HEK293 (cell line): Measurements from ENCODE around the gene SELENOS.
A peak's percentile ranks its signal among the peaks of the same experiment; 100 is the strongest.

ENCODE experiments used
- CTCF ChIA-PET: fragments of 350-600 bp; formaldehyde crosslinking; extraction: SDS; loops from one replicate; lab custom pipeline; 2021; ENCODE audit warnings: antibody characterized with exemption; lab: Yijun Ruan, JAX
- POLR2A ChIA-PET: fragments of 300-600 bp; formaldehyde crosslinking; extraction: SDS; loops from one replicate; lab custom pipeline; 2020; ENCODE audit warnings: antibody characterized with exemption, inconsistent platforms; lab: Yijun Ruan, JAX
- H3K27ac ChIP-seq: fragments of 200-500 bp; sonication (Bioruptor generic); 2 replicates; pipeline ENCODE4 v1.5.1; 2014; ENCODE audit warnings: low read depth, low read length, control low read depth, inconsistent platforms; ENCODE audit errors: extremely low read depth
- H3K36me3 ChIP-seq, 2 experiments: fragments of 200-500 bp in 1 of 2; sonication (Bioruptor generic) in 1 of 2; 1 replicate in 1 of 2; 2 replicates in 1 of 2; pipeline ENCODE4 v1.5.1; 2014 to 2017; ENCODE audit warnings: inconsistent platforms in 2 of 2, low read length in 2 of 2; ENCODE audit not compliant: control insufficient read depth in 2 of 2, insufficient read depth in 1 of 2
- H3K4me1 ChIP-seq: fragments of 200-500 bp; sonication (Bioruptor generic); 2 replicates; pipeline ENCODE4 v1.5.1; 2014; ENCODE audit warnings: mild to moderate bottlenecking, low read length, inconsistent platforms; ENCODE audit not compliant: control insufficient read depth, insufficient read depth
- H3K4me3 ChIP-seq: 2 replicates; pipeline ENCODE4 v1.5.1; 2011; ENCODE audit warnings: low read depth, mild to moderate bottlenecking, control low read depth, low read length, moderate library complexity
- H3K9me3 ChIP-seq: fragments of 200-500 bp; sonication (Bioruptor generic); 2 replicates; pipeline ENCODE4 v1.5.1; 2014; ENCODE audit warnings: low read depth, low read length, inconsistent platforms; ENCODE audit not compliant: control insufficient read depth, insufficient read depth
- CTCF ChIP-seq: fragments of 450-650 bp; formaldehyde crosslinking; IDR thresholded peaks from 2 replicates; pipeline ENCODE4 v1.5.1; 2016; ENCODE audit warnings: missing biosample characterization, missing genetic modification characterization
- MYNN ChIP-seq: fragments of 450-650 bp; formaldehyde crosslinking; IDR thresholded peaks from 2 replicates; pipeline ENCODE4 v1.5.1; 2016; ENCODE audit warnings: missing biosample characterization, missing genetic modification characterization, borderline replicate concordance
- PBX3 ChIP-seq: sonication (generic); formaldehyde crosslinking; IDR thresholded peaks from 2 replicates; pipeline ENCODE4 v1.8.1; 2022; ENCODE audit warnings: mild to moderate bottlenecking, moderate library complexity, missing genetic modification reagents
- ZFP69B ChIP-seq: fragments of 450-650 bp; formaldehyde crosslinking; IDR thresholded peaks from 2 replicates; pipeline ENCODE4 v1.5.1; 2016; ENCODE audit warnings: missing biosample characterization, missing genetic modification characterization
- ZIC2 ChIP-seq: fragments of 450-650 bp; formaldehyde crosslinking; IDR thresholded peaks from 2 replicates; pipeline ENCODE4 v1.5.1; 2016; ENCODE audit warnings: missing biosample characterization, missing genetic modification characterization
- ZNF148 ChIP-seq: fragments of 450-650 bp; formaldehyde crosslinking; IDR thresholded peaks from 2 replicates; pipeline ENCODE4 v1.5.0; 2017; ENCODE audit warnings: missing biosample characterization, missing genetic modification characterization, borderline replicate concordance
- ZNF175 ChIP-seq: fragments of 450-650 bp; formaldehyde crosslinking; IDR thresholded peaks from 2 replicates; pipeline ENCODE4 v1.5.1; 2016; ENCODE audit warnings: missing biosample characterization, missing genetic modification characterization
- ZNF2 ChIP-seq: fragments of 450-650 bp; formaldehyde crosslinking; IDR thresholded peaks from 2 replicates; pipeline ENCODE4 v1.5.1; 2016; ENCODE audit warnings: missing biosample characterization, missing genetic modification characterization
- ZNF221 ChIP-seq: fragments of 450-650 bp; formaldehyde crosslinking; IDR thresholded peaks from 2 replicates; pipeline ENCODE4 v1.5.1; 2017; ENCODE audit warnings: missing biosample characterization, missing genetic modification characterization, borderline replicate concordance
- ZNF266 ChIP-seq: fragments of 450-650 bp; formaldehyde crosslinking; IDR thresholded peaks from 2 replicates; pipeline ENCODE4 v1.5.1; 2016; ENCODE audit warnings: missing biosample characterization, missing genetic modification characterization, low read depth
- ZNF311 ChIP-seq: fragments of 450-650 bp; formaldehyde crosslinking; IDR thresholded peaks from 2 replicates; pipeline ENCODE4 v1.5.1; 2017; ENCODE audit warnings: missing biosample characterization, missing genetic modification characterization, borderline replicate concordance
- ZNF366 ChIP-seq: fragments of 450-650 bp; formaldehyde crosslinking; conservative IDR thresholded peaks from 2 replicates; pipeline ENCODE4 v1.5.1; 2016; ENCODE audit warnings: missing biosample characterization, missing genetic modification characterization
- ZNF449 ChIP-seq: fragments of 450-650 bp; formaldehyde crosslinking; IDR thresholded peaks from 2 replicates; pipeline ENCODE4 v1.5.1; 2017; ENCODE audit warnings: missing biosample characterization, mild to moderate bottlenecking, missing genetic modification characterization, moderate library complexity
- ZNF654 ChIP-seq: fragments of 450-650 bp; formaldehyde crosslinking; IDR thresholded peaks from 2 replicates; pipeline ENCODE4 v1.5.1; 2016; ENCODE audit warnings: low read depth, missing biosample characterization, missing genetic modification characterization
- ZNF677 ChIP-seq: fragments of 450-650 bp; IDR thresholded peaks from 2 replicates; pipeline ENCODE4 v1.5.0; 2018; ENCODE audit warnings: missing biosample characterization, mild to moderate bottlenecking, missing genetic modification characterization, moderate library complexity

The SELENOS gene

GRCh38 chr15:101262551-101262950 lies 14.7 kb downstream of the SELENOS start (continued):
- TF ChIP-seq ZNF221 (tag by site-specific recombination) (no peak), ZNF175 (tag by site-specific recombination) (no peak), ZNF266 (no peak), ZNF366 (tag by site-specific recombination) (no peak)

GRCh38 chr15:101258238-101259144 lies 18.8 kb downstream of the SELENOS start:
- TF ChIP-seq ZFP69B (tag by site-specific recombination), result no peak
- peak; percentile 43; the same call in 1 of the 2 replicates for TF ChIP-seq CTCF (tag by site-specific recombination)
- peak; percentile 78 for TF ChIP-seq ZNF654 (tag by site-specific recombination)
- TF ChIP-seq MYNN (tag by site-specific recombination), result no peak
- 0 out of 2 replicates have a peak, but pooled peaks have one; percentile 66 for TF ChIP-seq ZNF2 (tag by site-specific recombination)
- no peaks in the 10 kb centered on the region for H3K36me3 ChIP-seq
- H3K4me1 ChIP-seq, result no peaks in the 10 kb centered on the region
- ChIA-PET CTCF (interaction anchor here (0.6 to 12.5 kb wide), 39 partner anchors 9 to 1215 kb away, joined by 3 to 223 read pairs (median 4); no protein-coding TSS in a partner anchor), POLR2A (interaction anchor here (0.8 to 1.4 kb wide), 2 partner anchors 9 to 243 kb away, joined by 3 to 5 read pairs; no protein-coding TSS in a partner anchor)
- H3K27ac ChIP-seq, result no peak overlapping the region
- no peak overlapping the region for H3K4me3 ChIP-seq
- H3K9me3 ChIP-seq, result no peaks in the 10 kb centered on the region

GRCh38 chr15:101256757-101257156 lies 20.5 kb downstream of the SELENOS start:
- no peaks in the 10 kb centered on the region for H3K36me3 ChIP-seq
- 0 out of 2 replicates have a peak, but pooled peaks cover 2% of the 10 kb centered on the region for H3K4me1 ChIP-seq
- POLR2A ChIA-PET, result interaction anchor here (1.2 kb wide), 2 partner anchors 238 to 248 kb away, joined by 3 to 4 read pairs; no protein-coding TSS in a partner anchor
- H3K9me3 ChIP-seq, result no peaks in the 10 kb centered on the region
- no peak overlapping the region for H3K27ac ChIP-seq
- TF ChIP-seq ZNF148 (tag by site-specific recombination) (no peak), PBX3 (CRISPR knock-in tag) (no peak), ZNF449 (no peak), ZIC2 (tag by site-specific recombination) (no peak), ZNF677 (tag by site-specific recombination) (no peak), ZNF311 (tag by site-specific recombination) (no peak)
- CTCF ChIA-PET, result interaction anchor here (0.6 to 12.5 kb wide), 16 partner anchors 11 to 1857 kb away, joined by 3 to 223 read pairs (median 6); no protein-coding TSS in a partner anchor
- H3K4me3 ChIP-seq, result no peak overlapping the region
